KOPT-K1 (cell line): ENCODE results near the gene TRIM32.
A peak's percentile ranks its signal among the peaks of the same experiment; 100 is the strongest.

ENCODE experiments used
- H3K27ac ChIP-seq: fragments of 200-600 bp; sonication (generic); 2 replicates; pipeline ENCODE4 v1.5.1; 2016; ENCODE audit warnings: antibody characterized with exemption, mild to moderate bottlenecking, low read depth, low read length; ENCODE audit not compliant: poor library complexity, severe bottlenecking
- H3K36me3 ChIP-seq: fragments of 200-600 bp; sonication (generic); 2 replicates; pipeline ENCODE4 v1.5.1; 2017; ENCODE audit warnings: antibody characterized with exemption, mild to moderate bottlenecking, low read length, moderate library complexity; ENCODE audit not compliant: insufficient read depth
- H3K9me3 ChIP-seq: fragments of 200-600 bp; sonication (generic); 2 replicates; pipeline ENCODE4 v1.5.1; 2017; ENCODE audit warnings: antibody characterized with exemption, low read length, mild to moderate bottlenecking; ENCODE audit not compliant: insufficient read depth, poor library complexity, severe bottlenecking

Gene TRIM32

DNA sequence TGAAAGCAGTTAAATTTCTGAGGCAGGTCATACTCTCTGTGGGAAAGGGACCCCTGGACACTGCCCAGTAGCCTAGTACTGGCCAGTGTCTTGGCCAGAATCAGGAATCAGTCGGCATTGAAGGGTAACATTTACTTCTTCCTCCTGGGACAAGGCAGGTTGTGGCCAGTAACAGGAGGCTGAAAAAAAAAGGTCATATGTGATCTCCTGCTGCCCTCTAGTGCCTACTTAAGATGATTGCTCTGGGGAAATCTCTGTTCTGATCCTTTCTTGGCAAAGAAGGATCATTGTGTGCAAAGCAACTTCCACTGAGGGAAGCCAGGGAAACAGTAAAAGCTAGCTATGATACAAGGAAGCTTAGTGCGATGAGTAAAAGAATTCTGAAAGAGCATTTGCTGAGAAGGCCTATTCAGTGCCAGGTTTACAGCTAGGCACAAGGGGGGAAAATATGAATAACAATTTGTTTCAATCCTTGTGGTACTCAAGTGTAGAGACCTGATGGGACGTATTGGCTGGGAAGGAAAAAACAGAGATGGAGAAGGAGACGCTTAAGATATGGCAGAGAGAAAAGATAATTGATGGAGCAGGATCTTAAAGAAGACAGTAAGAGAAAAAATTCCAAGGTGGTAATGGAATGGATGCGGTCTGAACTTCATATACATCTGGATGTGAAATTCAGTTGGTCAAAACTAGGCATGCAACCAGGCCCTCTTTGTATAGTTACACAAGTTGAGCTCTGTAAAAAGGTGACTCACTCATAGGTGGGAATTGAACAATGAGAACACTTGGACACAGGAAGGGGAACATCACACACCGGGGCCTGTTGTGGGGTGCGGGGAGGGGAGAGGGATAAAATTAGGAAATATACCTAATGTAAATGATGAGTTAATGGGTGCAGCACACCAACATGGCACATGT lies 25.8 kb upstream of the TRIM32 start:
- H3K27ac ChIP-seq: no peak overlapping the region
- no peaks in the 10 kb centered on the region for H3K9me3 ChIP-seq
- no peaks in the 10 kb centered on the region for H3K36me3 ChIP-seq

DNA sequence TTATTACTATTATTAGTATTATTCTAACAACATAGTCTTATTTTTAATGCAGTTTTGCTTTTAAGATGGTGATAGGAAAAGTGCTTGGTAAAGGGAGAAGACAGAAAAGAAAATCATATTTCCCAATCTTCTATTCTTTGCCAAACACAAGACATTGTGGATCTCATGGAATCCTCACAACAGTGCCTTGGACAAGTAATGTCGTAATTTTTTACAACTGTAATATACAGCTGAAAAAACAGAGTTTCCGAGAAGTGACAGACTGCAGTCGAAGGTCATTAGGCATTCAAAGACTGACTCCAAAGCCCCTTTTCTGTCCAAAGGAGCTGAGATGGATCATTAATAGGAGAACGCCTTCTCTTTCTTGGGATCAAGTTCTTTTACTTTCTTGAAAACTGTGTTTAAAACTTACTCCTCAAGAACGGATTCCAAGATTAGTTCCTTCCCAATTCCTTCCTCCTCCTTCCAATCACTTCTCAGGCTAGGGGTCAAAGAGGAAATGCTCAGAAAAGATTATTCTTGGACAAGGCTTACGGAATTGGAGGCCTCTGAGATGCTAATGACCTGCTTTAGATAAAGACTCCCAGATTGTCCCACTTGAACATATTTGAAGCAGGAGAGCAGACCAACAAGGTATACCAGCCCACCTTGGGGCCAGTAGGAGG lies 24.3 kb upstream of the TRIM32 start:
- Histone ChIP-seq H3K36me3 (no peaks in the 10 kb centered on the region), H3K27ac (no peak overlapping the region), H3K9me3 (no peaks in the 10 kb centered on the region)

DNA sequence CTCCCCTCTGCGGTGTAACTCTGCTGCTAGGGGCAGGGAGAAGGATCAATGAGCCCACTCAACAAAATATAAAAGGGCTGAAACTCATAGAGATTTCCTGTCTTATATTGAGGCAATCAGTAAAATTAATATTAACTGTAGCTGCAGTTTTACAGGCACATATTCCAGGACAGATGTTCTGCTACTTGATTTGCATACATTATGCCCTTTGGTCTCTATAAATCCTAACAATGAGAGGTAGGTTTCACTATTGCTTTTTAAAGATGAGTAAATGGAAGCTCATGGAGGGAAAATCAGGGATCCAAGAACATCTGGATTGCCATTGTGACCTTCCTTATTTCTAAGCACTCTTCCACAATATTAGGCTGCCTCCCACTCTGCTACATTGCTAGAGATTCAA lies 23.5 kb upstream of the TRIM32 start:
- no peak overlapping the region for H3K27ac ChIP-seq
- H3K36me3 ChIP-seq: no peaks in the 10 kb centered on the region
- no peaks in the 10 kb centered on the region for H3K9me3 ChIP-seq

DNA sequence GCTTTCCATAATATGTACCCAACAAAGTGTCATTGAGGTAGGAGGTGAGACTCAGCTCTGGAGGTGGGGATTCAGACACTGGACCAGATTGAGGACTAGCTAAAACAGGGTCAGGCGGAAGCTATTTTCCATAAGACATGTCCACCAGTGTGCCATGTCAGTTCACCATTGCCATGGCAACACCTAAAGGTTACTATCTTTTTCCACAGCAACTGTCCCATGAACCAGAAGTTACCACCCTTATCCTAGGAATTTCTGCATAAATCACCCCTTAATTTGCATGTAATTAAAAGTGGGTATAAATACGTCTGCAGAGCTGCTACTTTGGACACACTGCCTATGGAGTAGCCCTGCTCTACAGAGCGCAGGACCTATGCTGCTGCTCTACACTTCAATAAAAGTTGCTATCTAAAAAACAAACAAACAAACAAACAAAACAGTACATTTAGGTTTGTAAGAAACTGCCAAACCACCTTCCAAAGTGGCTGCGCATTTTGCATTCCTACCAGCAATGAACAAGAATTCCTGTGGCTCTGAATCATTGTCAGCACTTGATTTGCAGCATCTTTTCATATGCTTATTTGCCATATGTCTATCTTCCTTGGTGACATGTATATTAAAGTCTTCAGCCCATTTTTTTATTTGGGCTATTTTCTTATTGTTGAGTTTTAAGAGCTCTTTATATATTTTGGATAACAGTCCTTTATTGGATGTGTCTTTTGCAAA lies 18.0 kb upstream of the TRIM32 start:
- Histone ChIP-seq H3K36me3 (no peaks in the 10 kb centered on the region), H3K9me3 (peaks cover 20% of the 10 kb centered on the region), H3K27ac (no peak overlapping the region)

GRCh38 chr9:116671605-116672004 lies 15.5 kb upstream of the TRIM32 start:
- H3K36me3 ChIP-seq: no peaks in the 10 kb centered on the region
- H3K27ac ChIP-seq: no peak overlapping the region
- peaks cover 34% of the 10 kb centered on the region for H3K9me3 ChIP-seq

GRCh38 chr9:116673375-116673774 lies 13.7 kb upstream of the TRIM32 start:
- Histone ChIP-seq H3K9me3 (peaks cover 34% of the 10 kb centered on the region), H3K36me3 (no peaks in the 10 kb centered on the region), H3K27ac (no peak overlapping the region)

GRCh38 chr9:116674210-116674980 lies 12.7 kb upstream of the TRIM32 start:
- Histone ChIP-seq H3K27ac (no peak overlapping the region), H3K36me3 (no peaks in the 10 kb centered on the region), H3K9me3 (peaks cover 34% of the 10 kb centered on the region)

GRCh38 chr9:116683535-116683934 lies 3.6 kb upstream of the TRIM32 start:
- H3K36me3 ChIP-seq: no peaks in the 10 kb centered on the region
- peaks cover 21% of the 10 kb centered on the region for H3K9me3 ChIP-seq
- no peak overlapping the region for H3K27ac ChIP-seq

DNA sequence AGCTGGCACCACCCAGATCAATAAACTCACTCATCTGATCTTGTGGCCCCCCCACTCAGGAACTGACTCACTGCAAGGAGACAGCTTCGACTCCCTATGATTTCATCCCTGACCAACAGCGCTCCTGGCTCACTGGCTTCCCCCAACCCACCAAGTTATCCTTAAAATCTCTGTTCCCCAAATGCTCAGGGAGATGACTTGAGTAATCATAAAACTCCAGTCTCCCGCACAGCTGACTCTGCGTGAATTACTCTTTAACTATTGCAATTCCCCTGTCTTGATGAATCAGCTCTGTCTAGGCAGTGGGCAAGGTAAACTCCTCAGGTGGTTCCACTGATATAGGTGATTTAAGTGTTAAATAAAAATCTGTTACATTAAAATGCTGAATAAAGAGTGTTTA lies 1.9 kb upstream of the TRIM32 start:
- peaks cover 21% of the 10 kb centered on the region for H3K9me3 ChIP-seq
- no peaks in the 10 kb centered on the region for H3K36me3 ChIP-seq
- H3K27ac ChIP-seq: no peak overlapping the region

- H3K27ac ChIP-seq: no peak overlapping the region
- peaks cover 21% of the 10 kb centered on the region for H3K9me3 ChIP-seq
- H3K36me3 ChIP-seq: no peaks in the 10 kb centered on the region
Observed at GRCh38 chr9:116686135-116686534, 970 bp upstream of the TRIM32 start.

- Histone ChIP-seq H3K9me3 (peaks cover 21% of the 10 kb centered on the region), H3K27ac (peak overlapping the region; percentile 61), H3K36me3 (no peaks in the 10 kb centered on the region)
Observed at GRCh38 chr9:116686693-116687073, 422 bp upstream of the TRIM32 start.

DNA sequence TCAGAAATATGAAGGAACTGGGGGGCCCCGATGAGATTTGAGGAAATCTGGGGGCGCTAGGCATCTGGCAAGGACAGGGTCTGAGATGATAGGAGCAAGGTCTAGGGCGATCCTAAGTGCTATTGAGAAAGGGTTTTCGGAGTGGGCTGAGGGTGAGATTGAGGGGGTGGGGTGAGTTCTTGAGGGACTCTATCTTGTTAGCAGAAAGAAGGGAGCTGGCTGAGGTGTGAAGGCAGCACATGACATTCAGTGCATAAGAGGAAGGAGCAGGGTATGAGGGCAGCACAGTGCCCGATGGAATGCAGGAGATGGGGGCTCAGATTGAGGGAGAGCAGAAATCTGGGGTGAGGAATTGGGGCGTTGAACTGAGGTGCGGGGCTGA lies 640 bp downstream of the TRIM32 start:
- Histone ChIP-seq H3K36me3 (no peaks in the 10 kb centered on the region), H3K27ac (peak overlapping the region; percentile 61), H3K9me3 (peaks cover 21% of the 10 kb centered on the region)

GRCh38 chr9:116688806-116689485 lies 1.8 kb downstream of the TRIM32 start:
- H3K36me3 ChIP-seq: no peaks in the 10 kb centered on the region
- H3K27ac ChIP-seq: no peak overlapping the region
- H3K9me3 ChIP-seq: peaks cover 10% of the 10 kb centered on the region

DNA sequence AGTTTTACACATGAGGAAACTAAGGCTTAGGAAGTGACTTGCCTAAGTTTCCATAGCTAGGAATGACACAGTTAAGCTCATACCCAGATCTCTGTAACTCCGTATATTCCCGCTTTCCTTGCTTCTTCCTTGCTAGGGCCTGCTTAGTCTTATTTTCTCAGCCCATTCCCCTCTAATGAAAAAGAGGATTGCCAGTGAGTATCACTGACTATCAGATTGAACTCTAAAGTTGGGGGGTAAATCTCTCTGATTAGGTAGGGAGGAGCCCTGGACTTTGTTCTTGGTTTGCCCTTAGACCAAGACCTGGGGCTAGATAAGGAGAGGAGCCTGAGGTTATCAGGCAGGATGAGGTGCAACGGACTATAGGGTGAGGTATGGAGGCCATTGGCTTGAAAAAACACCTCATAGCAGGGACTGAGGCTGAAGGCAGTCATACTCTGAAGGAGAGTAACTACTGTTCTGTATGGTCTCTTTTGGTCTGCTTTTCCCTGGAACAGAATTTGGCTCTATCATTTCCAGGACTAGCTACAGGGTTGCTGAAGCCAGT lies 2.5 kb downstream of the TRIM32 start:
- Histone ChIP-seq H3K27ac (no peak overlapping the region), H3K36me3 (no peaks in the 10 kb centered on the region), H3K9me3 (peaks cover 5% of the 10 kb centered on the region)
